Effector memory CD4-positive, alpha-beta T cell (primary cell): ENCODE measurements around the gene ANKEF1.

Experiments
- DNase-seq, 3 donors: peaks; one replicate each; pipeline ENCODE4 v3.0.0-alpha.2; 2020
- H3K27ac ChIP-seq: 2 replicates; pipeline ENCODE4 v1.7.0; 2013; ENCODE audit warnings: mild to moderate bottlenecking, low read length, moderate library complexity; ENCODE audit not compliant: insufficient read depth, poor library complexity, severe bottlenecking
- H3K27me3 ChIP-seq: replicated peaks from 2 replicates; pipeline ENCODE4 v1.7.0; 2013; ENCODE audit warnings: mild to moderate bottlenecking, low read length; ENCODE audit not compliant: insufficient read depth, control insufficient read depth, poor library complexity, severe bottlenecking
- H3K36me3 ChIP-seq: 2 replicates; pipeline ENCODE4 v1.7.0; 2013; ENCODE audit warnings: mild to moderate bottlenecking, low read length, moderate library complexity; ENCODE audit not compliant: control insufficient read depth, insufficient read depth
- H3K4me1 ChIP-seq: 2 replicates; pipeline ENCODE4 v1.7.0; 2013; ENCODE audit warnings: low read length, mild to moderate bottlenecking; ENCODE audit not compliant: control insufficient read depth, insufficient read depth, poor library complexity, severe bottlenecking
- H3K4me3 ChIP-seq: 2 replicates; pipeline ENCODE4 v1.7.0; 2013; ENCODE audit warnings: low read length, low read depth, mild to moderate bottlenecking; ENCODE audit not compliant: insufficient read depth, poor library complexity, severe bottlenecking
- H3K9me3 ChIP-seq: 2 replicates; pipeline ENCODE4 v1.7.0; 2013; ENCODE audit warnings: mild to moderate bottlenecking, low read length, moderate library complexity; ENCODE audit not compliant: control insufficient read depth
- total RNA-seq, 3 donors: gene quantifications; one replicate each; lab custom pipeline; 2026; lab: John Stamatoyannopoulos, UW

The ANKEF1 gene
- total RNA-seq: 7.4 to 10.3 (median 9.1) reads per million in 3 donors

GRCh38 chr20:10034717-10035571 is at the start of gene ANKEF1:
ANKEF1 (plus strand) TSS chr20:10034987; CDS start chr20:10038302, 3,315 bp downstream.
- Histone ChIP-seq H3K9me3 (no peaks in the 10 kb centered on the region), H3K4me3 (peak within 1 kb of the TSS; percentile 55), H3K36me3 (peaks cover 5% of the 10 kb centered on the region), H3K27ac (peak within 1 kb of the TSS; percentile 56), H3K27me3 (no peaks in the 10 kb centered on the region), H3K4me1 (peaks cover 6% of the 10 kb centered on the region)
- peak; percentile 71 to 76 (median 72) for DNase-seq

GRCh38 chr20:9985281-9985680 is 49.5 kb upstream of the ANKEF1 start:
- Histone ChIP-seq H3K4me3 (no peak overlapping the region), H3K27ac (no peak overlapping the region), H3K27me3 (no peaks in the 10 kb centered on the region), H3K4me1 (no peaks in the 10 kb centered on the region), H3K9me3 (no peaks in the 10 kb centered on the region), H3K36me3 (no peaks in the 10 kb centered on the region)
- no peak for DNase-seq

- DNase-seq: no peak
- H3K4me1 ChIP-seq: no peaks in the 10 kb centered on the region
- H3K27me3 ChIP-seq: no peaks in the 10 kb centered on the region
- H3K27ac ChIP-seq: no peak overlapping the region
- no peaks in the 10 kb centered on the region for H3K36me3 ChIP-seq
- H3K4me3 ChIP-seq: no peak overlapping the region
- no peaks in the 10 kb centered on the region for H3K9me3 ChIP-seq
Observed at GRCh38 chr20:9985773-9986172, 49.0 kb upstream of the ANKEF1 start.

GRCh38 chr20:9989066-9989724 is 45.6 kb upstream of the ANKEF1 start:
- Histone ChIP-seq H3K27ac (no peak overlapping the region), H3K27me3 (no peaks in the 10 kb centered on the region), H3K4me1 (no peaks in the 10 kb centered on the region), H3K9me3 (no peaks in the 10 kb centered on the region), H3K36me3 (no peaks in the 10 kb centered on the region), H3K4me3 (no peak overlapping the region)
- DNase-seq: no peak

- Histone ChIP-seq H3K9me3 (no peaks in the 10 kb centered on the region), H3K36me3 (no peaks in the 10 kb centered on the region), H3K27me3 (no peaks in the 10 kb centered on the region), H3K4me3 (no peak overlapping the region), H3K4me1 (no peaks in the 10 kb centered on the region), H3K27ac (no peak overlapping the region)
- DNase-seq: no peak
Observed at GRCh38 chr20:9993137-9993536, 41.6 kb upstream of the ANKEF1 start.

- Histone ChIP-seq H3K36me3 (no peaks in the 10 kb centered on the region), H3K4me1 (no peaks in the 10 kb centered on the region), H3K9me3 (no peaks in the 10 kb centered on the region), H3K27me3 (no peaks in the 10 kb centered on the region), H3K27ac (no peak overlapping the region), H3K4me3 (no peak overlapping the region)
- DNase-seq: no peak
Observed at GRCh38 chr20:9994676-9995075, 40.1 kb upstream of the ANKEF1 start.

GRCh38 chr20:9995510-9996272 is 39.1 kb upstream of the ANKEF1 start:
- Histone ChIP-seq H3K4me3 (no peak overlapping the region), H3K27me3 (no peaks in the 10 kb centered on the region), H3K4me1 (no peaks in the 10 kb centered on the region), H3K27ac (no peak overlapping the region), H3K9me3 (no peaks in the 10 kb centered on the region), H3K36me3 (no peaks in the 10 kb centered on the region)
- no peak for DNase-seq

GRCh38 chr20:9996944-9997343 is 37.8 kb upstream of the ANKEF1 start:
- no peak for DNase-seq
- H3K36me3 ChIP-seq: no peaks in the 10 kb centered on the region
- H3K4me1 ChIP-seq: no peaks in the 10 kb centered on the region
- no peaks in the 10 kb centered on the region for H3K9me3 ChIP-seq
- no peak overlapping the region for H3K27ac ChIP-seq
- H3K27me3 ChIP-seq: no peaks in the 10 kb centered on the region
- H3K4me3 ChIP-seq: no peak overlapping the region

GRCh38 chr20:9999645-10000044 is 35.1 kb upstream of the ANKEF1 start:
- no peaks in the 10 kb centered on the region for H3K9me3 ChIP-seq
- no peaks in the 10 kb centered on the region for H3K27me3 ChIP-seq
- H3K36me3 ChIP-seq: no peaks in the 10 kb centered on the region
- no peak for DNase-seq
- no peak overlapping the region for H3K4me3 ChIP-seq
- H3K4me1 ChIP-seq: no peaks in the 10 kb centered on the region
- no peak overlapping the region for H3K27ac ChIP-seq
